HCT116 (cell line): ENCODE results near the gene NXT1. TPM values are rescaled to one million over a fixed set of nuclear protein-coding genes. Genes with fewer than 3 reads are reported as not detected.

Experiments used
- ATAC-seq: fragments of 200-7000 bp; cut with Tn5 transposase; 2 replicates; pipeline ENCODE4 v1.9.1; 2020; ENCODE audit warnings: mild to moderate bottlenecking, moderate library complexity
- BruUV-seq: library from RNA; stranded (reverse); fragments of 400-500 nt; replicated peaks from 2 replicates; lab custom pipeline; 2021; lab: Mats Ljungman, UMichigan
- CTCF ChIA-PET: fragments of 300-600 bp; sonication (Branson Sonifier 250); formaldehyde crosslinking; loops from one replicate; lab custom pipeline; 2021; ENCODE audit warnings: antibody characterized with exemption; lab: Charles Lee
- POLR2A ChIA-PET: fragments of 300-600, 350-600 bp; sonication (Branson Sonifier 250); formaldehyde crosslinking; loops from one replicate; lab custom pipeline; 2021; ENCODE audit warnings: antibody characterized with exemption; lab: Charles Lee
- RAD21 ChIA-PET, 2 experiments: fragments of 300-600 bp; sonication (Branson Sonifier 250); formaldehyde crosslinking; loops; one replicate each; lab custom pipeline; 2023; ENCODE audit warnings: low total read pairs in 2 of 2; ENCODE audit not compliant: uncharacterized antibody in 2 of 2, unreplicated experiment in 2 of 2, low non-redundant PET in 1 of 2; lab: Charles Lee
- DNase-seq: peaks from one replicate; pipeline ENCODE4 v3.0.0-alpha.2; 2010; ENCODE audit warnings: low read depth, low spot score
- H2AFZ ChIP-seq: fragments of 200-600 bp; shearing (Covaris generic), sonication (generic); 2 replicates; pipeline ENCODE4 v1.6.1; 2017; ENCODE audit warnings: low read depth, mixed run types, mixed read lengths, antibody characterized with exemption, low read length; ENCODE audit not compliant: poor library complexity, severe bottlenecking
- H3K27ac ChIP-seq: 2 replicates; pipeline ENCODE4 v1.5.1; 2012; ENCODE audit warnings: low read depth, low read length
- H3K27me3 ChIP-seq: fragments of 200-600 bp; sonication (generic); 2 replicates; pipeline ENCODE4 v1.6.1; 2016; ENCODE audit warnings: mixed run types, low read length, mixed read lengths; ENCODE audit not compliant: insufficient read depth
- H3K36me3 ChIP-seq, 2 experiments: fragments of 200-500 bp in 1 of 2; fragments of 200-600 bp in 1 of 2; sonication (Bioruptor generic) in 1 of 2; sonication (generic) in 1 of 2; 2 replicates each; pipeline versions ENCODE4 v1.5.1 to v1.6.1; 2014 to 2016; ENCODE audit warnings: low read length in 2 of 2, inconsistent platforms in 1 of 2, mixed read lengths in 1 of 2, mixed run types in 1 of 2; ENCODE audit not compliant: insufficient read depth in 2 of 2, control insufficient read depth in 1 of 2
- H3K4me1 ChIP-seq, 2 experiments: fragments of 200-600 bp in 1 of 2; sonication (generic) in 1 of 2; 2 replicates each; pipeline versions ENCODE4 v1.5.1 to v1.6.1; 2012 to 2017; ENCODE audit warnings: low read length in 2 of 2, inconsistent platforms in 1 of 2, mild to moderate bottlenecking in 1 of 2, mixed read lengths in 1 of 2, mixed run types in 1 of 2, moderate library complexity in 1 of 2; ENCODE audit not compliant: insufficient read depth in 2 of 2, control insufficient read depth in 1 of 2
- H3K4me2 ChIP-seq: fragments of 200-600 bp; sonication (generic); 2 replicates; pipeline ENCODE4 v1.6.1; 2017; ENCODE audit warnings: mixed run types, low read length, mixed read lengths
- H3K4me3 ChIP-seq, 2 experiments: fragments of 200-600 bp in 1 of 2; sonication (generic) in 1 of 2; replicated peaks in 1 of 2; 2 replicates each; pipeline ENCODE4 v1.5.1; 2011 to 2016; ENCODE audit warnings: low read length in 2 of 2, control low read depth in 1 of 2, low read depth in 1 of 2, mild to moderate bottlenecking in 1 of 2, mixed read lengths in 1 of 2, mixed run types in 1 of 2
- H3K79me2 ChIP-seq: fragments of 200-600 bp; sonication (generic); 2 replicates; pipeline ENCODE4 v1.6.1; 2017; ENCODE audit warnings: mild to moderate bottlenecking, mixed run types, low read length, moderate library complexity, mixed read lengths; ENCODE audit not compliant: insufficient read depth
- H3K9ac ChIP-seq: fragments of 200-600 bp; sonication (generic); 2 replicates; pipeline ENCODE4 v1.6.1; 2016; ENCODE audit warnings: low read length, mixed read lengths
- H3K9me2 ChIP-seq: fragments of 200-600 bp; sonication (generic), shearing (Covaris generic); 2 replicates; pipeline ENCODE4 v1.6.1; 2017; ENCODE audit warnings: mixed run types, mild to moderate bottlenecking, moderate library complexity; ENCODE audit not compliant: insufficient read depth
- H3K9me3 ChIP-seq, 2 experiments: fragments of 200-500 bp in 1 of 2; fragments of 200-600 bp in 1 of 2; sonication (Bioruptor generic) in 1 of 2; sonication (generic) in 1 of 2; 2 replicates each; pipeline ENCODE4 v1.6.1; 2014 to 2017; ENCODE audit warnings: low read length in 2 of 2, mixed read lengths in 2 of 2, inconsistent platforms in 1 of 2, low read depth in 1 of 2, mild to moderate bottlenecking in 1 of 2, mixed run types in 1 of 2, moderate library complexity in 1 of 2; ENCODE audit not compliant: control insufficient read depth in 1 of 2, insufficient read depth in 1 of 2
- H4K20me1 ChIP-seq: fragments of 200-600 bp; sonication (generic), shearing (Covaris generic); 2 replicates; pipeline ENCODE4 v1.6.1; 2017; ENCODE audit warnings: mixed run types, mild to moderate bottlenecking, moderate library complexity; ENCODE audit not compliant: insufficient read depth
- CBX3 ChIP-seq: IDR thresholded peaks from 2 replicates; pipeline ENCODE4 v1.6.1; 2012; ENCODE audit warnings: low read depth
- CEBPB ChIP-seq: IDR thresholded peaks from 2 replicates; pipeline ENCODE4 v1.6.1; 2012; ENCODE audit warnings: low read depth
- EGR1 ChIP-seq: IDR thresholded peaks from 2 replicates; pipeline ENCODE4 v1.6.1; 2012; ENCODE audit warnings: low read depth
- ELF1 ChIP-seq: IDR thresholded peaks from 2 replicates; pipeline ENCODE4 v1.6.1; 2012; ENCODE audit warnings: low read depth, borderline replicate concordance
- EZH2 ChIP-seq: fragments of 200-600 bp; sonication (generic); IDR thresholded peaks from 2 replicates; pipeline ENCODE4 v1.6.1; 2017; ENCODE audit warnings: antibody characterized with exemption, mixed run types
- FOSL1 ChIP-seq: IDR thresholded peaks from 2 replicates; pipeline ENCODE4 v1.6.1; 2012; ENCODE audit warnings: low read depth
- JUND ChIP-seq: IDR thresholded peaks from 2 replicates; pipeline ENCODE4 v1.6.1; 2012
- POLR2A ChIP-seq: IDR thresholded peaks from 2 replicates; pipeline ENCODE4 v1.7.0; 2011; ENCODE audit warnings: borderline replicate concordance; ENCODE audit not compliant: insufficient read depth, insufficient read length; ENCODE audit errors: extremely low read depth
- POLR2AphosphoS5 ChIP-seq: IDR thresholded peaks from 2 replicates; pipeline ENCODE4 v1.6.1; 2011; ENCODE audit warnings: mild to moderate bottlenecking, low read depth, low read length, moderate library complexity
- RAD21 ChIP-seq: IDR thresholded peaks from 2 replicates; pipeline ENCODE4 v1.6.1; 2012; ENCODE audit warnings: low read depth, mild to moderate bottlenecking
- SIN3A ChIP-seq: IDR thresholded peaks from 2 replicates; pipeline ENCODE4 v1.6.1; 2012; ENCODE audit warnings: low read depth
- SP1 ChIP-seq: IDR thresholded peaks from 2 replicates; pipeline ENCODE4 v1.6.1; 2012; ENCODE audit warnings: low read depth
- SRF ChIP-seq: IDR thresholded peaks from 2 replicates; pipeline ENCODE4 v1.6.1; 2012; ENCODE audit warnings: low read depth
- YY1 ChIP-seq: IDR thresholded peaks from 2 replicates; pipeline ENCODE4 v1.6.1; 2011; ENCODE audit warnings: low read length, low read depth, moderate library complexity, mild to moderate bottlenecking; ENCODE audit not compliant: insufficient replicate concordance; ENCODE audit errors: extremely low read depth
- ZNF274 ChIP-seq: fragments of 200-500 bp; sonication (Bioruptor generic); IDR thresholded peaks from 2 replicates; pipeline ENCODE4 v1.6.1; 2014; ENCODE audit warnings: mild to moderate bottlenecking, low read depth, low read length, inconsistent platforms
- intact Hi-C: fragments of 100-400 bp; cut with micrococcal nuclease; formaldehyde crosslinking; loops from 2 replicates; pipeline ENCODE4 v1.10.0; 2022
- total RNA-seq: library from RNA; stranded (reverse); gene quantifications from one replicate; pipeline ENCODE4 v1.2.1, GENCODE V29; 2021; ENCODE audit not compliant: unreplicated experiment
- TF ChIP-seq, protein P1 (sequence below): IDR thresholded peaks from 2 replicates; pipeline ENCODE4 v1.6.1; 2012
- TF ChIP-seq, protein P2 (sequence below), 3 experiments: fragments of 200-600 bp in 1 of 3; sonication (generic) in 1 of 3; IDR thresholded peaks in 2 of 3; conservative IDR thresholded peaks in 1 of 3; 2 replicates each; pipeline ENCODE4 v1.5.1; 2012 to 2017; ENCODE audit warnings: low read depth in 2 of 3, low read length in 2 of 3, antibody characterized with exemption in 1 of 3, borderline replicate concordance in 1 of 3, control low read depth in 1 of 3, mild to moderate bottlenecking in 1 of 3, mixed read lengths in 1 of 3, mixed run types in 1 of 3, moderate library complexity in 1 of 3; ENCODE audit not compliant: insufficient read depth in 1 of 3
- TF ChIP-seq, protein P3 (sequence below): IDR thresholded peaks from 2 replicates; pipeline ENCODE4 v1.6.1; 2012
- TF ChIP-seq, protein P4 (sequence below): IDR thresholded peaks from 2 replicates; pipeline ENCODE4 v1.6.1; 2011; ENCODE audit warnings: mild to moderate bottlenecking, low read length, moderate library complexity; ENCODE audit not compliant: insufficient replicate concordance; ENCODE audit errors: extremely low read depth

Gene NXT1
- total RNA-seq, 1 experiment from 2014 or later = 29.9 TPM

- H3K27me3 ChIP-seq = no peaks in the 10 kb centered on the region
- CTCF ChIA-PET = no interaction called here
- no peaks in the 10 kb centered on the region for H3K9me3 ChIP-seq
- BruUV-seq = no TSS peak
- ATAC-seq (no peak), DNase-seq (no peak)
- no peak overlapping the region for H2AFZ ChIP-seq
- H3K4me1 ChIP-seq = peaks cover 24 to 46% of the 10 kb centered on the region in 2 experiments
- no peaks in the 10 kb centered on the region for H3K9me2 ChIP-seq
- H3K27ac ChIP-seq = peak overlapping the region; percentile 96; the same call in 1 of the 2 replicates
- H3K79me2 ChIP-seq = peaks cover 46% of the 10 kb centered on the region
- TF ChIP-seq YY1 (no peak), EGR1 (no peak), FOSL1 (no peak), SRF (no peak), SP1 (no peak), POLR2AphosphoS5 (no peak), CEBPB (no peak), JUND (no peak), CBX3 (no peak), SIN3A (no peak), EZH2 (no peak), POLR2A (no peak), ZNF274 (no peak), RAD21 (no peak), ELF1 (no peak)
- TF ChIP-seq, protein P1, sequence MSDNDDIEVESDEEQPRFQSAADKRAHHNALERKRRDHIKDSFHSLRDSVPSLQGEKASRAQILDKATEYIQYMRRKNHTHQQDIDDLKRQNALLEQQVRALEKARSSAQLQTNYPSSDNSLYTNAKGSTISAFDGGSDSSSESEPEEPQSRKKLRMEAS = no peak
- TF ChIP-seq, protein P2, sequence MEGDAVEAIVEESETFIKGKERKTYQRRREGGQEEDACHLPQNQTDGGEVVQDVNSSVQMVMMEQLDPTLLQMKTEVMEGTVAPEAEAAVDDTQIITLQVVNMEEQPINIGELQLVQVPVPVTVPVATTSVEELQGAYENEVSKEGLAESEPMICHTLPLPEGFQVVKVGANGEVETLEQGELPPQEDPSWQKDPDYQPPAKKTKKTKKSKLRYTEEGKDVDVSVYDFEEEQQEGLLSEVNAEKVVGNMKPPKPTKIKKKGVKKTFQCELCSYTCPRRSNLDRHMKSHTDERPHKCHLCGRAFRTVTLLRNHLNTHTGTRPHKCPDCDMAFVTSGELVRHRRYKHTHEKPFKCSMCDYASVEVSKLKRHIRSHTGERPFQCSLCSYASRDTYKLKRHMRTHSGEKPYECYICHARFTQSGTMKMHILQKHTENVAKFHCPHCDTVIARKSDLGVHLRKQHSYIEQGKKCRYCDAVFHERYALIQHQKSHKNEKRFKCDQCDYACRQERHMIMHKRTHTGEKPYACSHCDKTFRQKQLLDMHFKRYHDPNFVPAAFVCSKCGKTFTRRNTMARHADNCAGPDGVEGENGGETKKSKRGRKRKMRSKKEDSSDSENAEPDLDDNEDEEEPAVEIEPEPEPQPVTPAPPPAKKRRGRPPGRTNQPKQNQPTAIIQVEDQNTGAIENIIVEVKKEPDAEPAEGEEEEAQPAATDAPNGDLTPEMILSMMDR (IDR thresholded peaks at IDR 0.05 in 2 of 3, conservative IDR thresholded peaks at IDR 0.05 in 1 of 3; ENCODE audit: borderline replicate concordance in 1 of 3, insufficient read depth in 1 of 3, low read depth in 2 of 3, low read length in 2 of 3) = no peak
- TF ChIP-seq, protein P3, sequence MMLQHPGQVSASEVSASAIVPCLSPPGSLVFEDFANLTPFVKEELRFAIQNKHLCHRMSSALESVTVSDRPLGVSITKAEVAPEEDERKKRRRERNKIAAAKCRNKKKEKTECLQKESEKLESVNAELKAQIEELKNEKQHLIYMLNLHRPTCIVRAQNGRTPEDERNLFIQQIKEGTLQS = no peak
- TF ChIP-seq, protein P4, sequence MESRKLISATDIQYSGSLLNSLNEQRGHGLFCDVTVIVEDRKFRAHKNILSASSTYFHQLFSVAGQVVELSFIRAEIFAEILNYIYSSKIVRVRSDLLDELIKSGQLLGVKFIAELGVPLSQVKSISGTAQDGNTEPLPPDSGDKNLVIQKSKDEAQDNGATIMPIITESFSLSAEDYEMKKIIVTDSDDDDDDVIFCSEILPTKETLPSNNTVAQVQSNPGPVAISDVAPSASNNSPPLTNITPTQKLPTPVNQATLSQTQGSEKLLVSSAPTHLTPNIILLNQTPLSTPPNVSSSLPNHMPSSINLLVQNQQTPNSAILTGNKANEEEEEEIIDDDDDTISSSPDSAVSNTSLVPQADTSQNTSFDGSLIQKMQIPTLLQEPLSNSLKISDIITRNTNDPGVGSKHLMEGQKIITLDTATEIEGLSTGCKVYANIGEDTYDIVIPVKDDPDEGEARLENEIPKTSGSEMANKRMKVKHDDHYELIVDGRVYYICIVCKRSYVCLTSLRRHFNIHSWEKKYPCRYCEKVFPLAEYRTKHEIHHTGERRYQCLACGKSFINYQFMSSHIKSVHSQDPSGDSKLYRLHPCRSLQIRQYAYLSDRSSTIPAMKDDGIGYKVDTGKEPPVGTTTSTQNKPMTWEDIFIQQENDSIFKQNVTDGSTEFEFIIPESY = no peak
- H3K4me3 ChIP-seq = peak overlapping the region; percentile 60 to 76
- no peaks in the 10 kb centered on the region for H4K20me1 ChIP-seq
- H3K36me3 ChIP-seq = peaks cover 3 to 11% of the 10 kb centered on the region in 2 experiments; a peak in 1 of 4 replicates
- intact Hi-C loops = loop anchor here (10.0 kb wide), 1 partner anchor 54 kb away; no protein-coding TSS in a partner anchor
- POLR2A ChIA-PET = interaction anchor here (1.1 kb wide), 1 partner anchor 18 kb away, joined by 3 read pairs; no protein-coding TSS in a partner anchor
- H3K4me2 ChIP-seq = peak overlapping the region; percentile 97
- RAD21 ChIA-PET = no interaction called here
- peak overlapping the region; percentile 96 for H3K9ac ChIP-seq
Observed at GRCh38 chr20:23360531-23360930, 9.9 kb downstream of the NXT1 start.
